HTR-8/SVneo (cell line): ENCODE results near the gene LARP1.
"Not testable (repeated sequence)": the region's sequence is repeated elsewhere in the genome, so short reads cannot be mapped to it uniquely, and the experiment has no call there.

Experiments used
- DNase-seq: peaks from one replicate; pipeline ENCODE4 v3.0.0; 2011; ENCODE audit warnings: low spot score, mixed read lengths; ENCODE audit not compliant: insufficient read length
- FAIRE-seq: peaks from 2 replicates; lab custom pipeline; 2011; peaks lifted over from hg19 to GRCh38; lab: Jason Lieb, UNC

Gene LARP1

DNA sequence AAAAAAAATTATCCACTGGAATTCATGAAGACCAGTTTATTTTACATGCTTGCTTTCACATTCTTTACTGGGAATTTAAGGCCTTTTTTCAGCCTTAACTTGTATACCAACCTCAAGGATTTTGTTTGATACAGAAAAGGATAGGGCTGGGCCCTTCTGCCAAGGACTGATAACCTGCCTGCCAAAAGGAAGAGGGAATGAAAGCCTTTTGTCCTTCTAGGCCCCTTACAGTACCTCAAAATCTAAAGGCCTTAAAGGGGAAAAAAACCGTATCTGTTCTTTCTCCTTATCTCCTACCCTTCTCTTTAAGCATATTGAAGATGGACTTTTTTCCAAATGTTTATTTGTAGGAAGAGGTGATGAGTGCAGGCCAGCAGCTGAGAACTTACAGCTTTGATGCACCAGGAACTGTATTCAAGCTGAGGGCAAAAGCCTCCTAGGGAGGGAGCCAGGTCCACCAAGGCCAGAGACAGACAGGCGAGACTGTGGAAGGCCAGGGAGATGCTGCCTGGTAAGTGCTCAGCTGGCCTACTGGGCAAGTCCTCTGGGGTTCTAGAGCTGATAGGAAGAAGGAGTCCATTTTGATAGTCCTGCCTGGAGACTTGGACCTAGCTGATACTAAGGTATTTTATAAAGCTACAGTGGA is 63.4 kb downstream of the LARP1 start:
- DNase-seq = no peak
- no peak for FAIRE-seq

GRCh38 chr5:154819546-154819945 is 64.4 kb downstream of the LARP1 start:
- FAIRE-seq = no peak
- DNase-seq = no peak

GRCh38 chr5:154820383-154820782 is 65.2 kb downstream of the LARP1 start:
- DNase-seq (no peak), FAIRE-seq (no peak)

GRCh38 chr5:154822896-154823295 is 67.7 kb downstream of the LARP1 start:
- not testable (repeated sequence) for DNase-seq, FAIRE-seq

DNA sequence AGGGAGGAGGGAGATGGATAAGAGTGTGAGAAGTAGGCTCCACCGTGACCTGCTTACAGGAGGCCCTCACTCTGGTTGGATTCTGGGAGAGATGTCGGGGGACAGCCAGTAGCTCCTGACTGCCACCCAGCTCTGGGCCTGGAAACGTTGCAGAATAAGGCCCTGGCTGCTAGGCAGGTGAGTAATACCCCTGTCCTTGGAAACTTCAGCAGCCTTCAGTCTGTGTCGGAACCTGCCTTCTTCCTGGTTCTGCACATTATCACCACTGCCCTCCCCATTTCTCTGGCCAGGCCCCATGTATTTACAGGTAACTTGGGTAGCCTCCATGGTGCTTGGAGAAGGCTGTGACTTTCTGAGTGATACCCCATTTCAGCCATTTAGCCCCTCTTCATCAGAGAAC is 68.4 kb downstream of the LARP1 start:
- FAIRE-seq = no peak
- no peak for DNase-seq

DNA sequence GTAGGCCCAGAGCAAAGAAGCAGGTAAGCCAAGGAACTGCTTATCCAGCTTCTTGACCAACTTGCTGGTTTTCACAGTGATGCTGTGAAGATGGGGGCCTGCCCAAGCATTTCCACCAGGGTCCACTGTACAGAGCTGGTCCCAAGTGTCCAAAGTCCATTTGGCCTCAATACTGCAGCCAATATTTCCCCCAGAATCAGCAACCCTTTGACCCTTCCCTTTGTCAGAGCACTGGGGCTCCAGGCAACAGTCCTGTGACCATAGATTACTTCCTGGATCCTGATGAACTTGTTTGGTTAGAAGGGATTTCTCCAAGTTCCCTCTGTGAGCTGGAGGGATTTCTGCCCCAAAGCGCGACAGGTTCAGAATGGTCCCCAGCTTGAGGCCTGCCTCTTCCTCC is 68.9 kb downstream of the LARP1 start:
- FAIRE-seq = no peak
- DNase-seq = no peak

- DNase-seq = no peak
- FAIRE-seq = no peak
These were observed 74.0 kb downstream of the LARP1 start for GRCh38 chr5:154829181-154829588.

DNA sequence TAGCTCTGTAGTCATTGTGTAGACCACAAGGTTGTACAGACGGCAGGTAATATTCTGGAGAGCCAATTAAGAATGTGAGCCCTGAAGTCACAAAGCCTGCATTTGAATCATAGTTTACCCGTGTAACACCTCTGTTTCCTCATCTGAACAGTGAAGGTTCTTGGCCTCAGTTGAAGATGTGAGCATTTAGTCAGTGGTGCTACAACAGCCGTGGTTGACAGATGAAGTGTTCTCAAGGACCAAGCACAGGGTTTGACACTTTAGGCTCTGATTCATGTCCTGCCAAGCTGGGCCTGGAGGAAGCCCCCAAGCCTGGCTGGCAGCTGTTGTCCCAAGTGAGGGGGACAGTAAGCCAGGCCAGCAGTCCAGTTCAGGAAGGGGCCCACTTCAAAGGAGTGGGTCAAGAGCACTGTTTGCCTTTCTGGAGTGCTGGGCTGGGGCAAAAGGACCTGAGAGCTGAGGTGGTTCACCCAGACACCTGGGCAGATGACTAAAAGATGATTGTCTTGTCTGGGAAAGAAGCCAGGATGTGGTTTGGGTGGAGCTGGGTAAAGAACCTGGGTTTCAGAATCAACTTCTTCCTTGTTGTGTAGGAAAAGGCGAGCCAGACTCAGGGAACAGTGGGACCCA is 74.5 kb downstream of the LARP1 start:
- FAIRE-seq = no peak
- no peak for DNase-seq

DNA sequence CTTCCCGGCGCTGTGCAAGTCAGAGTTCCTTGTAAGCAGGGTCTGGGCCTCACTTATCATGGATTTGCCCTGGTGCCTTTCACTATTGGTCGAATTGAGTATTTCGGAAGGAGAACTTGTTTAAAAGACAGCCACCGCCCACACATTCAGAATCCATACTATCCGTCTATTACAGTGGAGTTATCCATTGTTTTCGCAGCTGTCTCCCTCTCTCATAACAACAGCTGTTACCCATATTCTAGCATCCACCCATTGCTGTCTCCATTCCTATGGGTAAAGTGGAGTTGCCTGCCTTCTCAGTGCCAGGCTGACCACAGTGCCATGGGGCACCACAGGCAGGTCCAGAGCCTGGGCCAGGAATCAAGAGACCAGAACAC is 75.0 kb downstream of the LARP1 start:
- DNase-seq (no peak), FAIRE-seq (no peak)

DNA sequence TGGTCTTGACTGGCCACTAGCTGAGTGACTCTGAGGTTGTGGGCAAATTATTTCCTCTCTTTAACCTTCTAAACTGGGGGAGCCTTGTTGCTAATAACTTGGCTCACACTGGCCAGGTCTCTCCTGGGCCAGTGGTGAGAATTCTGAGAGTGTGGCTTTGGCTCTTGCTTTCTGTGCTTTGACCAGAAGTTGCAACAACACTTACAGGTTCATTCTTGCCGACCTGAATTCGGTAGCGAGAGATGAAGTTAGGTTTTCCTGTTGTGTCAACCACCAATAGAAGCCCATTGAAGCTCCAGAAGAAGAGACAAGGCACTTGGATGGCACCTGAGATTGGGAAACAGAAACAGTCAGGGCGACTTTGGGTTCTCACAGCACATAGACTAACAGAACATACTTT is 75.4 kb downstream of the LARP1 start:
- DNase-seq (no peak), FAIRE-seq (no peak)

DNA sequence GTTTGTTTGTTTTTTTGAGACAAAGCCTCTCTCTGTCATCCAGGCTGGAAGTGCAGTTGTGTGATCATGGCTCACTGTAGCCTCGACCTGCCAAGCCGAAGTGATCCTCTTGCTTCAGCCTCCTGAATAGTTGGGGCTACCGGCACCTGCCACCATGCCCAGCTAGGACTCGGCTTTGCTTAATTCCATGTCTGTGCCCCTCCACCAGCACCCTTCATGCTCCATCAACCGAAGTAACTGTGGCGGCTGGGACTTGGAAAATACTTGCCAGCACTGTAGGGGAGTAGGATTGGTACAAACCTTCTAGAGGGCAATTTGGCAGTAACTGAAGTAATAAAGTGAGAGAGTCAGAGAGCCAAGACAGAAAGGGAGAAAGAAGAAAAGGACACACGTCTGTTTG is 76.3 kb downstream of the LARP1 start:
- DNase-seq (no peak), FAIRE-seq (no peak)

GRCh38 chr5:154832804-154833203 is 77.6 kb downstream of the LARP1 start:
- DNase-seq, FAIRE-seq: not testable (repeated sequence)

GRCh38 chr5:154834053-154834452 is 78.9 kb downstream of the LARP1 start:
- DNase-seq = no peak
- FAIRE-seq = no peak

- DNase-seq, FAIRE-seq: not testable (repeated sequence)
These were observed 80.5 kb downstream of the LARP1 start for GRCh38 chr5:154835701-154836052.

GRCh38 chr5:154836225-154836624 is 81.0 kb downstream of the LARP1 start:
- no peak for FAIRE-seq

GRCh38 chr5:154837009-154837901 is 82.1 kb downstream of the LARP1 start:
- DNase-seq (no peak), FAIRE-seq (no peak)

More at GRCh38 chr5:154836225-154836624, 81.0 kb downstream of the LARP1 start:
- DNase-seq = no peak

DNA sequence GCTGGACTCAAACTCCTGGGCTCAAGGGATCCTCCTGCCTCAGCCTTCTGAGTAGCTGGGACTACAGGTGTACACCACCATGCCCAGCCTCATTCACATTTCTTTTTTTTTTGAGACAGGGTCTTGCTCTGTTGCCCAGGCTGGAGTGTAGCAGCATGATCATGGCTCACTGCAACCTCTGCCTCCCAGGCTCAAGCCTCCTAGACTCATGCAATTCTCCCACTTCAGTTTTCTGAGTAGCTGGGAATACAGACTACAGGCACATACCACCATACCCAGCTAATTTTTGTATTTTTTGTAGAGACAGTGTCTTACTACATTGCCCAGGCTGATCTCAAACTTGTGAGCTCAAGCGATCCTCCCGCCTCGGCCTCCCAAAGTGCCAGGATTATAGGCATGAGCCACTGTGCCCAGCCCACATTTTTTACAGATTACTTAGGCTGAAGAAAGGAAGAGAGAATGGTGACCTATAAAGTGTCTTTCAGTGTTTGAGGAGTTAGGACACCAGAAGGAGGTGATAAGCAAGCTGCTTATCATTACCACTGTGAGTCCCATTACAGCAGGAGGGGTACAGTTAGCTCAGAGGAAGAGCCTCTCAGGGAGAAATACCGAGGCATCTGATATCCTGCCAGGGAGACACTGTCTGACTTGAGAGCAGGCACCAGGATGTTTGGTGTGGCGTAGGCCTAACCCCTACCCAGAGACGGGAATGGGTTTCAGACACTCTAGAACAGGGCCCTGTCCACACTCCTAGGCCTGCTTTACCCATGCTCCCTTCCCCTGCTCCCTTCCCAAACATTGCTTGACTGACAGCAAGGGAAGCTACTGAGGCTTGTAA is 85.5 kb downstream of the LARP1 start:
- DNase-seq (no peak), FAIRE-seq (no peak)

DNA sequence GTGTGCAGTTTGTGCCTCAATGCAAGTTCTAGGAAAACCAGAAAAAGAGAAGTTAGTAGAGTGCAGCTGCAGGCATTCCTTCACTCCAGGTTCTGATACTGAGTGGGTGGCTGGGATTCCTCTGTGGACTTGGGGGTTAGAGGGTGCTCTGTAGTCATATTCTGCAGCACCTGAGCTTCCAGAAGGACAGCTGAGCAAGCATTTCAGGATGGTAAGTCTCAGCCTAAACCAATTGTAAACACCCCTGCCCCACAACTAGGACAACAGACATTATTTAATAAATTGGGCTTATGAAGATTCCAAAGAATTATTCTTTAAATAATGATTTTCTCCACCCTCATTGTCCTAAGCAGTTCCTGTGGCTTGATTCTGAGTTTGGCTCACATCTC is 86.1 kb downstream of the LARP1 start:
- no peak for DNase-seq
- FAIRE-seq = no peak

DNA sequence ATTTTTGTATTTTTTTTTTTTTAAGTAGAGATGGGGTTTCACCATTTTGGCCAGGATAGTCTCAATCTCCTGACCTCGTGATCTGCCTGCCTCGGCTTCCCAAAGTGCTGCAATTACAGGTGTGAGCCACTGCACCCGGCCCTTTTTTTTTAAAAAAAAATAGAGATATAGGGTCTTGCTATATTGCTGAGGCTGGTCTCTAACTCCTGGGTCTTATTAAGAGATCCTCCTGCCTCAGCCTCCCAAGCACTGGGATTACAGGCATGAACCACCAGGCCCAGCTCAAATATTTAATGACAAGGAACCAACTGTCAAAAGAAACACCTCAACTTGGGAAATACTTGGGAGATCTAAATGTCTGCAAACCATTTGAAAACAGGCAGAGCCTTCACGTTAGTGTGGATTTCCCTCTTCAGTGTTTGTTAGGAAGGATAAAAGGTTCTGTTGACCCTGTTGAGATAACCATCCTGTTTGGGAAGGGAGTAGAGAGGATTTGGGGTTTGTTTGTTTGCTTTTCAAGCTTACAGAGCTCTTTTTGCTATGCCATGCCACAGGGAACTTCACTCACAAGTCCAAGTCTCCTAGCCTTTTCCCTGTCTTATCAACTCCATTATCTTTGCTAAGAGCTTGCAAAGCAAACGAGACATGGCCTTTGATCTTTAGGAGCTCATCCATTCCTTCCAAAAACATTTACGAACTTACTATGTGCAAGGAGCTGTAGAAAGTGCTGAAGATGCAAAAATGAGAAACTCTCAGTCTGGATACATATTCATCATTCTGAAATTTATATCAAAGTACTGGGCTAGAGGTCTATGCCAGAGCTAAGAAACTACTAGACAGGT is 87.7 kb downstream of the LARP1 start:
- DNase-seq (no peak), FAIRE-seq (no peak)
